GM23338 (cell line): Measurements from ENCODE around the gene FTHL17. TPM values are rescaled to one million over a fixed set of nuclear protein-coding genes. Genes with fewer than 3 reads are reported as not detected.

ENCODE experiments used
- ATAC-seq: fragments of 200-7000 bp; cut with Tn5 transposase; 3 replicates; pipeline ENCODE4 v1.9.1; 2020
- DNase-seq: peaks from one replicate; pipeline ENCODE4 v3.0.0-alpha.2; 2015; ENCODE audit warnings: low spot score
- H2AFZ ChIP-seq: fragments of 200-600 bp; sonication (generic); 2 replicates; pipeline ENCODE4 v1.8.0; 2016; ENCODE audit warnings: antibody characterized with exemption, mild to moderate bottlenecking, moderate library complexity
- H3F3A ChIP-seq: fragments of 200-600 bp; sonication (generic); replicated peaks from 2 replicates; pipeline ENCODE4 v1.8.0; 2017; ENCODE audit warnings: antibody characterized with exemption, mixed run types, low read depth
- H3K27ac ChIP-seq: fragments of 200-600 bp; sonication (generic); 2 replicates; pipeline ENCODE4 v1.6.1; 2016; ENCODE audit warnings: low read depth
- H3K27me3 ChIP-seq: fragments of 200-600 bp; sonication (generic); 2 replicates; pipeline ENCODE4 v1.8.0; 2016; ENCODE audit warnings: mild to moderate bottlenecking, mixed run types, moderate library complexity; ENCODE audit not compliant: insufficient read depth
- H3K36me3 ChIP-seq: fragments of 200-600 bp; sonication (generic); 2 replicates; pipeline ENCODE4 v1.8.0; 2016; ENCODE audit warnings: mild to moderate bottlenecking; ENCODE audit not compliant: insufficient read depth
- H3K4me1 ChIP-seq: fragments of 200-600 bp; sonication (generic); 2 replicates; pipeline ENCODE4 v1.8.0; 2016; ENCODE audit warnings: mild to moderate bottlenecking, moderate library complexity; ENCODE audit not compliant: insufficient read depth
- H3K4me2 ChIP-seq: fragments of 200-600 bp; sonication (generic); 2 replicates; pipeline ENCODE4 v1.7.1; 2017; ENCODE audit warnings: mixed run types
- H3K4me3 ChIP-seq: fragments of 200-600 bp; sonication (generic); 2 replicates; pipeline ENCODE4 v1.6.1; 2016; ENCODE audit warnings: mixed run types
- H3K79me2 ChIP-seq: fragments of 200-600 bp; sonication (generic); replicated peaks from 2 replicates; pipeline ENCODE4 v1.8.0; 2017; ENCODE audit warnings: mild to moderate bottlenecking; ENCODE audit not compliant: insufficient read depth
- H3K9me2 ChIP-seq: fragments of 200-600 bp; sonication (generic); 2 replicates; pipeline ENCODE4 v1.8.0; 2017; ENCODE audit not compliant: insufficient read depth
- H4K20me1 ChIP-seq: fragments of 200-600 bp; sonication (generic); replicated peaks from 2 replicates; pipeline ENCODE4 v1.8.0; 2017; ENCODE audit warnings: mild to moderate bottlenecking; ENCODE audit not compliant: insufficient read depth
- H3K27ac Mint-ChIP-seq: 2 replicates; pipeline ENCODE4 v1.8.0; 2020; ENCODE audit warnings: inconsistent platforms, mild to moderate bottlenecking, moderate library complexity, mixed read lengths
- H3K27me3 Mint-ChIP-seq: 3 replicates; pipeline ENCODE4 v1.8.0; 2022; ENCODE audit warnings: low read depth, mild to moderate bottlenecking, moderate library complexity, mixed read lengths, inconsistent platforms; ENCODE audit not compliant: insufficient read depth, poor library complexity
- H3K36me3 Mint-ChIP-seq: 3 replicates; pipeline ENCODE4 v1.8.0; 2021; ENCODE audit warnings: low read depth, mild to moderate bottlenecking, inconsistent platforms, moderate library complexity, mixed read lengths
- H3K4me1 Mint-ChIP-seq: 3 replicates; pipeline ENCODE4 v1.8.0; 2020; ENCODE audit warnings: mild to moderate bottlenecking, inconsistent platforms, mixed read lengths
- H3K4me3 Mint-ChIP-seq: 3 replicates; pipeline ENCODE4 v1.8.0; 2021; ENCODE audit warnings: moderate library complexity, mild to moderate bottlenecking, inconsistent platforms, mixed read lengths
- H3K9me3 Mint-ChIP-seq: 3 replicates; pipeline ENCODE4 v1.8.0; 2020; ENCODE audit warnings: moderate library complexity, mild to moderate bottlenecking, inconsistent platforms, mixed read lengths
- CREB1 ChIP-seq: fragments of 250-450 bp; sonication (Bioruptor Pico); IDR thresholded peaks from 2 replicates; pipeline ENCODE4 v1.5.0; 2020; ENCODE audit warnings: low read depth, mild to moderate bottlenecking, moderate library complexity
- EZH2 ChIP-seq: fragments of 200-600 bp; sonication (generic); IDR thresholded peaks from one replicate; pipeline ENCODE4 v1.8.0; 2017; ENCODE audit warnings: antibody characterized with exemption, mild to moderate bottlenecking, low read depth; ENCODE audit not compliant: unreplicated experiment
- EZH2phosphoT487 ChIP-seq: fragments of 200-600 bp; sonication (generic); IDR thresholded peaks from one replicate; pipeline ENCODE4 v1.8.1; 2018; ENCODE audit warnings: antibody characterized with exemption; ENCODE audit not compliant: unreplicated experiment
- JUNB ChIP-seq: IDR thresholded peaks from one replicate; pipeline ENCODE4 v1.6.1; 2016; ENCODE audit warnings: antibody characterized with exemption; ENCODE audit not compliant: unreplicated experiment
- NANOG ChIP-seq: IDR thresholded peaks from 2 replicates; pipeline ENCODE4 v1.6.1; 2016; ENCODE audit warnings: antibody characterized with exemption, borderline replicate concordance
- POLR2AphosphoS5 ChIP-seq: IDR thresholded peaks from 2 replicates; pipeline ENCODE4 v1.6.1; 2016; ENCODE audit warnings: antibody characterized with exemption, low read depth
- STAT1 ChIP-seq: IDR thresholded peaks from one replicate; pipeline ENCODE4 v1.6.1; 2016; ENCODE audit warnings: antibody characterized with exemption; ENCODE audit not compliant: unreplicated experiment
- ZNF114 ChIP-seq: fragments of 250-450 bp; sonication (Bioruptor Pico); IDR thresholded peaks from 2 replicates; pipeline ENCODE4 v1.5.0; 2020; ENCODE audit warnings: mild to moderate bottlenecking, moderate library complexity
- ZNF331 ChIP-seq: fragments of 250-450 bp; sonication (Bioruptor Pico); IDR thresholded peaks from 2 replicates; pipeline ENCODE4 v1.5.0; 2020; ENCODE audit warnings: low read depth, mild to moderate bottlenecking, moderate library complexity
- ZNF462 ChIP-seq: fragments of 250-450 bp; sonication (Bioruptor Pico); IDR thresholded peaks from 2 replicates; pipeline ENCODE4 v1.5.0; 2020; ENCODE audit warnings: mild to moderate bottlenecking, moderate library complexity
- polyA plus RNA-seq: library from polyadenylated mRNA; unstranded; fragments of >200 nt; fragmentation: Nextera tagmentation; extraction: Ambion mirVana; gene quantifications from 2 replicates; pipeline ENCODE4 v1.2.1, GENCODE V29; 2016
- total RNA-seq: library from RNA; depleted of rRNA; stranded (reverse); fragments of >200 nt; shearing (Covaris generic); gene quantifications from 2 replicates; pipeline ENCODE4 v1.2.3, GENCODE V29; 2014
- TF ChIP-seq, protein P1 (sequence below): IDR thresholded peaks from one replicate; pipeline ENCODE4 v1.6.1; 2018; ENCODE audit warnings: antibody characterized with exemption; ENCODE audit not compliant: unreplicated experiment
- TF ChIP-seq, protein P2 (sequence below), 2 experiments: fragments of 200-600 bp in 1 of 2; sonication (generic) in 1 of 2; conservative IDR thresholded peaks; 2 replicates each; pipeline versions ENCODE4 v1.5.1 to v1.6.1; 2016 to 2017; ENCODE audit warnings: antibody characterized with exemption in 2 of 2, low read depth in 2 of 2, mild to moderate bottlenecking in 2 of 2, moderate library complexity in 1 of 2
- TF ChIP-seq, protein P3 (sequence below): IDR thresholded peaks from 2 replicates; pipeline ENCODE4 v1.6.1; 2016; ENCODE audit warnings: antibody characterized with exemption

The FTHL17 gene
- total and polyA plus RNA-seq, 2 experiments from 2014 or later: not detected

DNA sequence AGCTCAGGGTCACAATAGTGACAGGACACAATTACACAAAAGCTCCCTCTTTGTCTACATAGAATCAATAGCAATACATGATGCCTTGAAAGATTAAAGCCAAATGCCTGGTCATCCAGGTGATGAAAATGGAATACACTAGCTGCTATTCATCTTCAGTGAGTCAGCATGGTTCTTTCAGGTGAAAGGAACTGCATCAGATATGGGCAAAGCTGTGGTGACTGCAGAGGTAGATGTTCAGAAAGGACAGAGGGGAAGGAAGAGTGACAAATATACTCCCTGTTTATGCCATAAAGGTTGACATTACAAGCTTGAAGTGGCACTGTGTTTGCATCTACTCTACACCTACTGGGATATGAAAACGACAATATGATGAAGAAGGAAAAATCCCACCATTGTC lies 20.0 kb upstream of the FTHL17 start:
- no peak overlapping the region for H2AFZ ChIP-seq
- TF ChIP-seq JUNB: no peak
- no peak for TF ChIP-seq EZH2
- no peak for TF ChIP-seq EZH2phosphoT487
- TF ChIP-seq, protein P1, sequence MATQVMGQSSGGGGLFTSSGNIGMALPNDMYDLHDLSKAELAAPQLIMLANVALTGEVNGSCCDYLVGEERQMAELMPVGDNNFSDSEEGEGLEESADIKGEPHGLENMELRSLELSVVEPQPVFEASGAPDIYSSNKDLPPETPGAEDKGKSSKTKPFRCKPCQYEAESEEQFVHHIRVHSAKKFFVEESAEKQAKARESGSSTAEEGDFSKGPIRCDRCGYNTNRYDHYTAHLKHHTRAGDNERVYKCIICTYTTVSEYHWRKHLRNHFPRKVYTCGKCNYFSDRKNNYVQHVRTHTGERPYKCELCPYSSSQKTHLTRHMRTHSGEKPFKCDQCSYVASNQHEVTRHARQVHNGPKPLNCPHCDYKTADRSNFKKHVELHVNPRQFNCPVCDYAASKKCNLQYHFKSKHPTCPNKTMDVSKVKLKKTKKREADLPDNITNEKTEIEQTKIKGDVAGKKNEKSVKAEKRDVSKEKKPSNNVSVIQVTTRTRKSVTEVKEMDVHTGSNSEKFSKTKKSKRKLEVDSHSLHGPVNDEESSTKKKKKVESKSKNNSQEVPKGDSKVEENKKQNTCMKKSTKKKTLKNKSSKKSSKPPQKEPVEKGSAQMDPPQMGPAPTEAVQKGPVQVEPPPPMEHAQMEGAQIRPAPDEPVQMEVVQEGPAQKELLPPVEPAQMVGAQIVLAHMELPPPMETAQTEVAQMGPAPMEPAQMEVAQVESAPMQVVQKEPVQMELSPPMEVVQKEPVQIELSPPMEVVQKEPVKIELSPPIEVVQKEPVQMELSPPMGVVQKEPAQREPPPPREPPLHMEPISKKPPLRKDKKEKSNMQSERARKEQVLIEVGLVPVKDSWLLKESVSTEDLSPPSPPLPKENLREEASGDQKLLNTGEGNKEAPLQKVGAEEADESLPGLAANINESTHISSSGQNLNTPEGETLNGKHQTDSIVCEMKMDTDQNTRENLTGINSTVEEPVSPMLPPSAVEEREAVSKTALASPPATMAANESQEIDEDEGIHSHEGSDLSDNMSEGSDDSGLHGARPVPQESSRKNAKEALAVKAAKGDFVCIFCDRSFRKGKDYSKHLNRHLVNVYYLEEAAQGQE: no peak
- TF ChIP-seq ZNF114 (CRISPR knock-in tag): no peak
- TF ChIP-seq POLR2AphosphoS5: no peak
- TF ChIP-seq, protein P2, sequence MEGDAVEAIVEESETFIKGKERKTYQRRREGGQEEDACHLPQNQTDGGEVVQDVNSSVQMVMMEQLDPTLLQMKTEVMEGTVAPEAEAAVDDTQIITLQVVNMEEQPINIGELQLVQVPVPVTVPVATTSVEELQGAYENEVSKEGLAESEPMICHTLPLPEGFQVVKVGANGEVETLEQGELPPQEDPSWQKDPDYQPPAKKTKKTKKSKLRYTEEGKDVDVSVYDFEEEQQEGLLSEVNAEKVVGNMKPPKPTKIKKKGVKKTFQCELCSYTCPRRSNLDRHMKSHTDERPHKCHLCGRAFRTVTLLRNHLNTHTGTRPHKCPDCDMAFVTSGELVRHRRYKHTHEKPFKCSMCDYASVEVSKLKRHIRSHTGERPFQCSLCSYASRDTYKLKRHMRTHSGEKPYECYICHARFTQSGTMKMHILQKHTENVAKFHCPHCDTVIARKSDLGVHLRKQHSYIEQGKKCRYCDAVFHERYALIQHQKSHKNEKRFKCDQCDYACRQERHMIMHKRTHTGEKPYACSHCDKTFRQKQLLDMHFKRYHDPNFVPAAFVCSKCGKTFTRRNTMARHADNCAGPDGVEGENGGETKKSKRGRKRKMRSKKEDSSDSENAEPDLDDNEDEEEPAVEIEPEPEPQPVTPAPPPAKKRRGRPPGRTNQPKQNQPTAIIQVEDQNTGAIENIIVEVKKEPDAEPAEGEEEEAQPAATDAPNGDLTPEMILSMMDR (conservative IDR thresholded peaks at IDR 0.05; ENCODE audit: low read depth in 2 of 2): no peak
- TF ChIP-seq, protein P3, sequence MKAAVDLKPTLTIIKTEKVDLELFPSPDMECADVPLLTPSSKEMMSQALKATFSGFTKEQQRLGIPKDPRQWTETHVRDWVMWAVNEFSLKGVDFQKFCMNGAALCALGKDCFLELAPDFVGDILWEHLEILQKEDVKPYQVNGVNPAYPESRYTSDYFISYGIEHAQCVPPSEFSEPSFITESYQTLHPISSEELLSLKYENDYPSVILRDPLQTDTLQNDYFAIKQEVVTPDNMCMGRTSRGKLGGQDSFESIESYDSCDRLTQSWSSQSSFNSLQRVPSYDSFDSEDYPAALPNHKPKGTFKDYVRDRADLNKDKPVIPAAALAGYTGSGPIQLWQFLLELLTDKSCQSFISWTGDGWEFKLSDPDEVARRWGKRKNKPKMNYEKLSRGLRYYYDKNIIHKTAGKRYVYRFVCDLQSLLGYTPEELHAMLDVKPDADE: no peak
- no peak for TF ChIP-seq NANOG
- no peak for TF ChIP-seq ZNF462 (CRISPR knock-in tag)
- TF ChIP-seq ZNF331 (CRISPR knock-in tag): no peak
- no peak for TF ChIP-seq STAT1
- no peak for TF ChIP-seq CREB1 (CRISPR knock-in tag)
- H3K27ac ChIP-seq: no peak overlapping the region
- no peaks in the 10 kb centered on the region for H3K36me3 ChIP-seq
- H3K9me2 ChIP-seq: no peaks in the 10 kb centered on the region
- Mint-ChIP-seq H3K27ac (no peak overlapping the region), H3K9me3 (no peaks in the 10 kb centered on the region; the same call in 2 of the 3 replicates), H3K36me3 (no peaks in the 10 kb centered on the region), H3K4me3 (no peak overlapping the region), H3K4me1 (no peaks in the 10 kb centered on the region), H3K27me3 (no peaks in the 10 kb centered on the region)
- H3K79me2 ChIP-seq: no peaks in the 10 kb centered on the region
- no peak overlapping the region for H3K4me2 ChIP-seq
- no peak for DNase-seq
- H3F3A ChIP-seq: no peaks in the 10 kb centered on the region
- H3K27me3 ChIP-seq: no peaks in the 10 kb centered on the region
- no peaks in the 10 kb centered on the region for H3K4me1 ChIP-seq
- no peak overlapping the region for H3K4me3 ChIP-seq
- H4K20me1 ChIP-seq: no peaks in the 10 kb centered on the region
- no peak for ATAC-seq
